ENCODE data around the gene SLC2A2. TPM values are rescaled to one million over a fixed set of nuclear protein-coding genes. Genes with fewer than 3 reads are reported as not detected.

The SLC2A2 gene
- total RNA-seq, 4 donors from 2014 or later, result not detected

- H3K9me3 ChIP-seq, result no peaks in the 10 kb centered on the region
- no peaks in the 10 kb centered on the region for H3K4me1 ChIP-seq
- H3K27ac ChIP-seq, result no peak overlapping the region
- no peaks in the 10 kb centered on the region for H3K27me3 ChIP-seq
- TF ChIP-seq POLR2A (IDR thresholded peaks at IDR 0.05), result no peak
- TF ChIP-seq CTCF (IDR thresholded peaks at IDR 0.05), result no peak
- H3K4me3 ChIP-seq (replicated peaks in 1 of 3), result no peak overlapping the region
- intact Hi-C loops (cut with DNase I), result no loop called here
- DNase-seq, result no peak
- no peaks in the 10 kb centered on the region for H3K36me3 ChIP-seq
These were observed 19.2 kb downstream of the SLC2A2 start for GRCh38 chr3:171007316-171007715.

- no peaks in the 10 kb centered on the region for H3K27me3 ChIP-seq
- H3K4me3 ChIP-seq (replicated peaks in 1 of 3), result no peak overlapping the region
- H3K9me3 ChIP-seq, result no peaks in the 10 kb centered on the region
- 90 to 91% methylated on average over 4 of the region's 4 CpGs for WGBS, 2 donors
- H3K4me1 ChIP-seq, result no peaks in the 10 kb centered on the region
- TF ChIP-seq CTCF (IDR thresholded peaks at IDR 0.05) (no peak), POLR2A (IDR thresholded peaks at IDR 0.05) (no peak)
- H3K36me3 ChIP-seq, result no peaks in the 10 kb centered on the region
- DNase-seq, result no peak
- no peak overlapping the region for H3K27ac ChIP-seq
- intact Hi-C loops (cut with DNase I), result no loop called here
These were observed 20.9 kb downstream of the SLC2A2 start for GRCh38 chr3:171005648-171006047.

GRCh38 chr3:171001957-171002694, 24.4 kb downstream of the SLC2A2 start:
- TF ChIP-seq POLR2A (IDR thresholded peaks at IDR 0.05) (no peak), CTCF (IDR thresholded peaks at IDR 0.05) (no peak)
- Histone ChIP-seq H3K9me3 (no peaks in the 10 kb centered on the region), H3K4me1 (no peaks in the 10 kb centered on the region), H3K27me3 (no peaks in the 10 kb centered on the region), H3K27ac (no peak overlapping the region), H3K4me3 (replicated peaks in 1 of 3) (no peak overlapping the region), H3K36me3 (no peaks in the 10 kb centered on the region)
- DNase-seq, result no peak
- intact Hi-C loops (cut with DNase I), result no loop called here
- WGBS, 2 donors, result 55 to 62% methylated on average over 5 of the region's 5 CpGs

GRCh38 chr3:171001250-171001893, 25.1 kb downstream of the SLC2A2 start:
- 83 to 89% methylated on average over 1 of the region's 1 CpG for WGBS, 2 donors
- intact Hi-C loops (cut with DNase I), result no loop called here

More at GRCh38 chr3:171001250-171001893, 25.1 kb downstream of the SLC2A2 start:
- Histone ChIP-seq H3K4me3 (replicated peaks in 1 of 3) (no peak overlapping the region), H3K4me1 (no peaks in the 10 kb centered on the region), H3K27ac (no peak overlapping the region), H3K36me3 (no peaks in the 10 kb centered on the region), H3K9me3 (no peaks in the 10 kb centered on the region), H3K27me3 (no peaks in the 10 kb centered on the region)
- DNase-seq, result no peak
- TF ChIP-seq POLR2A (IDR thresholded peaks at IDR 0.05) (no peak), CTCF (IDR thresholded peaks at IDR 0.05) (no peak)
